ENCODE data around the gene RARS1. TPM values are rescaled to one million over a fixed set of nuclear protein-coding genes. Genes with fewer than 3 reads are reported as not detected.
A peak's percentile ranks its signal among the peaks of the same experiment; 100 is the strongest.

The RARS1 gene
- total and polyA plus RNA-seq, 4 experiments from 2014 or later, result 19.1 to 82.8 (median 57.6) TPM

DNA sequence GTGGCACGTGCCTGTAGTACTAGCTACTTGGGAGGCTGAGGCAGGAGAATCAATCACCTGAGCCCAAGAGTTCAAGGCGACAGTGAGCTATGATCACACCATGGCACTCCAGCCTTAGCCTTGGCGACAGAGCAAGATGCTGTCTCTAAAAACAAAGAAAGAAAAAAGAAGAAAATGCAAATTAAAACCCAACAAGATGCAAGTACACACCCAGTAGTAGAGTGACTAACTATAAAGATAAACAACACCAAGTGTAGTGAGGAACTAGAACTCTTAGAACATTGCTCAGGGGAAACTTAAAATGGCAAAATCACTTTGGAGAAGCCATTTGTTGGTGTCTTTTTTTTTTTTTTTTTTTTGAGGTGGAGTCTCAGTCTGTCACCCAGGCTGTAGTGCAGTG is 34.7 kb upstream of the RARS1 start:
- no peaks in the 10 kb centered on the region for H3K9me3 Mint-ChIP-seq
- POLR2A ChIA-PET (ENCODE audit: partially characterized antibody), result no interaction called here
- H3K27ac Mint-ChIP-seq, result no peak overlapping the region
- Histone ChIP-seq H3K4me1 (ENCODE audit: insufficient read depth, low read length) (no peaks in the 10 kb centered on the region), H3K4me3 (ENCODE audit: low read length in 2 of 2) (no peak overlapping the region), H3K36me3 (ENCODE audit: insufficient read depth, low read length) (no peaks in the 10 kb centered on the region), H3K27ac (ENCODE audit: low read depth, low read length) (no peak overlapping the region), H3K9me3 (ENCODE audit: control insufficient read depth in 1 of 2, low read length in 2 of 2) (no peaks in the 10 kb centered on the region), H3K27me3 (ENCODE audit: insufficient read depth, low read length) (no peaks in the 10 kb centered on the region)
- CTCF ChIA-PET (ENCODE audit: partially characterized antibody), result no interaction called here
- intact Hi-C loops (cut with micrococcal nuclease), result no loop called here
- H3K4me3 Mint-ChIP-seq, result no peak overlapping the region
- no peaks in the 10 kb centered on the region for H3K4me1 Mint-ChIP-seq
- peaks cover 0 to 3% of the 10 kb centered on the region in 2 donors for H3K36me3 Mint-ChIP-seq
- no peak for DNase-seq
- no peaks in the 10 kb centered on the region for H3K27me3 Mint-ChIP-seq

DNA sequence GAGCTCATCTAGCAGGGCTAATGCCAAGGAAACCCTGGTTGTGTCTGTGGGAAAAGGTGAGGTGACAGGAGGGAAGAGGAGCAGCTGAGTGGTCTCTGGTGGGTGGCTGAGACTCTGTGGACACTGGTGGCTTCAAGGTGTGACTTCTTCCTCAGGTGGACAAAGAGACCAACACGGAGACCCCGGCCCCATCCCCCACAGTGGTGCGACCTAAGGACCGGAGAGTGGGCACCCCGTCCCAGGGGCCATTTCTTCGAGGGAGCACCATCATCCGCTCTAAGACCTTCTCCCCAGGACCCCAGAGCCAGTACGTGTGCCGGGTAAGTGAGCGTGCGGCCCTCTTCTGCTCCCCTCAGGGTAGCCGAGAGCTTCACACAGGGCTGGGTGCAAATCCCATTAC is 31.1 kb upstream of the RARS1 start:
- peaks cover 0 to 9% (median 4%) of the 10 kb centered on the region in 8 donors for H3K9me3 Mint-ChIP-seq
- intact Hi-C loops (cut with micrococcal nuclease), result no loop called here
- peaks cover 3 to 30% of the 10 kb centered on the region in 2 donors for H3K36me3 Mint-ChIP-seq
- POLR2A ChIA-PET (ENCODE audit: partially characterized antibody), result no interaction called here
- no peak overlapping the region for H3K4me3 ChIP-seq (ENCODE audit: low read length in 2 of 2)
- no peaks in the 10 kb centered on the region for H3K4me1 Mint-ChIP-seq
- no peaks in the 10 kb centered on the region for H3K36me3 ChIP-seq (ENCODE audit: insufficient read depth, low read length)
- H3K4me3 Mint-ChIP-seq, result no peak overlapping the region
- no peaks in the 10 kb centered on the region for H3K27me3 Mint-ChIP-seq
- DNase-seq, result no peak
- no peak overlapping the region for H3K27ac Mint-ChIP-seq
- no peaks in the 10 kb centered on the region for H3K4me1 ChIP-seq (ENCODE audit: insufficient read depth, low read length)
- H3K9me3 ChIP-seq (ENCODE audit: control insufficient read depth in 1 of 2, low read length in 2 of 2), result no peaks in the 10 kb centered on the region
- H3K27me3 ChIP-seq (ENCODE audit: insufficient read depth, low read length), result no peaks in the 10 kb centered on the region
- H3K27ac ChIP-seq (ENCODE audit: low read depth, low read length), result no peak overlapping the region
- CTCF ChIA-PET (ENCODE audit: partially characterized antibody), result no interaction called here

DNA sequence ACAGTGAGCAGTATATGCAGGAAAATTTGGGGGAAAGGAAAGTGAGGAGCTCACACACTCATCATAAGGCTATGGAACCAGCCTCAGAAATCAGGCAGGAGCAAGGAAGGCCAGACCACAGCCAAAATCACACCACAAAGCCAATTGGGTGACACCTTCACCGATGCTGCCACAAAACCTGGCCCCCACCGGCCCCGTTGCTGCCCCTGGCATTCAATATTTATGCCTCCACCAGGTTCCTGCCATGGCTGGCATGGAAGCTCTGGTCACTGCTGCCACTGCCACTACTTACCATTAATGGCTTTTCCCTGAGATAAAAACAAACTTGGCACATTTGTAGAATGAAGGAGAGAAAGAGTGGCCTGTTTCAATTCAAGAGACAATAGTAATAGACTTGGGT is 28.7 kb upstream of the RARS1 start:
- no peak overlapping the region for H3K4me3 ChIP-seq (ENCODE audit: low read length in 2 of 2)
- peaks cover 3 to 36% of the 10 kb centered on the region in 2 donors for H3K36me3 Mint-ChIP-seq
- no peaks in the 10 kb centered on the region for H3K4me1 ChIP-seq (ENCODE audit: insufficient read depth, low read length)
- no peak overlapping the region for H3K27ac Mint-ChIP-seq
- peaks cover 0 to 9% (median 4%) of the 10 kb centered on the region in 8 donors for H3K9me3 Mint-ChIP-seq
- ChIA-PET CTCF (ENCODE audit: partially characterized antibody) (no interaction called here), POLR2A (ENCODE audit: partially characterized antibody) (no interaction called here)
- H3K27me3 Mint-ChIP-seq, result no peaks in the 10 kb centered on the region
- no peaks in the 10 kb centered on the region for H3K9me3 ChIP-seq (ENCODE audit: control insufficient read depth in 1 of 2, low read length in 2 of 2)
- no peak overlapping the region for H3K27ac ChIP-seq (ENCODE audit: low read depth, low read length)
- DNase-seq, result no peak
- H3K36me3 ChIP-seq (ENCODE audit: insufficient read depth, low read length), result no peaks in the 10 kb centered on the region
- intact Hi-C loops (cut with micrococcal nuclease), result no loop called here
- H3K4me1 Mint-ChIP-seq, result no peaks in the 10 kb centered on the region
- H3K4me3 Mint-ChIP-seq, result no peak overlapping the region
- no peaks in the 10 kb centered on the region for H3K27me3 ChIP-seq (ENCODE audit: insufficient read depth, low read length)

DNA sequence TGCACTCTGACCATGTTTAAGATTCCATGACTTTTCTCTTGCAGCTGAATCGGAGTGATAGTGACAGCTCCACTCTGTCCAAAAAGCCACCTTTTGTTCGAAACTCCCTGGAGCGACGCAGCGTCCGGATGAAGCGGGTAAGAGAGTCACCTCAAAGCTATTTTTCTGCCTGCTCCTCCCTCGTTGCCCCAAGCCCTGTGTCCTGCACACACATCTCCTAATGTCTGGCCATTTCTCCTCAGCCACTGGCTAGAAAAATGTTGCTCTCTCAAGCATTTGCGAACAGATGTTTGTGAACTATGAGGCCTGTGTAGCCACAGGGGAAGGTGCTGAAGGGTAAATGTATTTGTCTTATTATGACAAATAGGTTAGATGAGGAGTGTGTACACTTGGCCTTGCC is 25.7 kb upstream of the RARS1 start:
- CTCF ChIA-PET (ENCODE audit: partially characterized antibody), result no interaction called here
- no peaks in the 10 kb centered on the region for H3K27me3 Mint-ChIP-seq
- H3K27ac Mint-ChIP-seq, result peak overlapping the region in 1 of 7 donors; percentile 11
- H3K36me3 Mint-ChIP-seq, result peaks cover 3 to 36% of the 10 kb centered on the region in 2 donors
- peaks cover 0 to 9% (median 4%) of the 10 kb centered on the region in 8 donors for H3K9me3 Mint-ChIP-seq
- Histone ChIP-seq H3K36me3 (ENCODE audit: insufficient read depth, low read length) (no peaks in the 10 kb centered on the region), H3K27me3 (ENCODE audit: insufficient read depth, low read length) (no peaks in the 10 kb centered on the region), H3K4me1 (ENCODE audit: insufficient read depth, low read length) (no peaks in the 10 kb centered on the region), H3K27ac (ENCODE audit: low read depth, low read length) (no peak overlapping the region), H3K9me3 (ENCODE audit: control insufficient read depth in 1 of 2, low read length in 2 of 2) (no peaks in the 10 kb centered on the region), H3K4me3 (ENCODE audit: low read length in 2 of 2) (no peak overlapping the region)
- no peak for DNase-seq
- peaks cover 0 to 3% (median 0%) of the 10 kb centered on the region in 4 donors for H3K4me1 Mint-ChIP-seq
- intact Hi-C loops (cut with micrococcal nuclease), result no loop called here
- no peak overlapping the region for H3K4me3 Mint-ChIP-seq
- POLR2A ChIA-PET (ENCODE audit: partially characterized antibody), result no interaction called here

DNA sequence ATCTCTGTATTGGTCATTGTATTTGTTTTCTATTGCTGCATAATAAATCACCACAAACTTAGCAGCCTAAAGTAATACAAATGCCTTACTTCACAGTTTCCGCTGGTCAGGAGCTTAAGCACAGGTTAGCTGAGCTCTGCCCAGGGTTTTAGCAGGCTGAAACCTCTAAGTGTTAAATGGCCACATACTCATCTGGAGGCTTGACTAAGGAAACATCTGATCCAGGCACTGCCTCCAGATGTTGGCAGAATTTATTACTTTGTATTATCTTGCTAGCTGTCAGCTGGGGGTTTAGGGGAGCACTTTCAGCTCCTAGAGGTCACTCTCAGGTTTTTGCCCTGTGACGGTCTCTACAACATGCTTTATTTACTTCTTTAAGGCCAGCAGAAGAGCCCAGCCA is 23.2 kb upstream of the RARS1 start:
- no peaks in the 10 kb centered on the region for H3K27me3 ChIP-seq (ENCODE audit: insufficient read depth, low read length)
- Mint-ChIP-seq H3K36me3 (peaks cover 0 to 32% of the 10 kb centered on the region in 2 donors), H3K9me3 (peaks cover 0 to 5% (median 3%) of the 10 kb centered on the region in 8 donors), H3K27me3 (no peaks in the 10 kb centered on the region), H3K4me3 (no peak overlapping the region), H3K4me1 (peaks cover 0 to 3% (median 0%) of the 10 kb centered on the region in 4 donors), H3K27ac (no peak overlapping the region)
- H3K36me3 ChIP-seq (ENCODE audit: insufficient read depth, low read length), result no peaks in the 10 kb centered on the region
- intact Hi-C loops (cut with micrococcal nuclease), result no loop called here
- H3K4me1 ChIP-seq (ENCODE audit: insufficient read depth, low read length), result no peaks in the 10 kb centered on the region
- ChIA-PET CTCF (ENCODE audit: partially characterized antibody) (no interaction called here), POLR2A (ENCODE audit: partially characterized antibody) (no interaction called here)
- no peak for DNase-seq
- no peaks in the 10 kb centered on the region for H3K9me3 ChIP-seq (ENCODE audit: control insufficient read depth in 1 of 2, low read length in 2 of 2)
- no peak overlapping the region for H3K27ac ChIP-seq (ENCODE audit: low read depth, low read length)
- no peak overlapping the region for H3K4me3 ChIP-seq (ENCODE audit: low read length in 2 of 2)

DNA sequence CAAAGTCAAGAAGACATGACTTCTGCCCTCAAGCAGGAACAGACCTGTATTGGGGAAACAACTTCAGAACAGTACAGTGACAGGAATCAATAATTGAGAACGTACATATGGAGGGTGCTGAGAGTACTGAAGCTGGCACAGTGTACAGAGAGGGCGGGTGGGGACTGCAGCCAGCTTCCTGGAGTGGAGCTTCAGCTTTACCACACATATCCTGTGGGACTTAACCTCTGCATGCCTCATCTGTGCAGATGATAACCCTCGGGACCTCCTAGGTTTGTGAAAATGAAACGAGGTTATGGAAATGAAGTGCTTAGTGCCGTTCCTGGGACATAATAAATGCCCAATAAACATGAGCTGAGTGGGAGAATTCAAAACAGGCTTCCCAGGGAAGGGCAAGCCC is 22.1 kb upstream of the RARS1 start:
- DNase-seq, result no peak
- Histone ChIP-seq H3K36me3 (ENCODE audit: insufficient read depth, low read length) (no peaks in the 10 kb centered on the region), H3K4me3 (ENCODE audit: low read length in 2 of 2) (no peak overlapping the region), H3K27ac (ENCODE audit: low read depth, low read length) (no peak overlapping the region), H3K4me1 (ENCODE audit: insufficient read depth, low read length) (no peaks in the 10 kb centered on the region), H3K9me3 (ENCODE audit: control insufficient read depth in 1 of 2, low read length in 2 of 2) (no peaks in the 10 kb centered on the region), H3K27me3 (ENCODE audit: insufficient read depth, low read length) (no peaks in the 10 kb centered on the region)
- Mint-ChIP-seq H3K4me3 (peak overlapping the region in 1 of 8 donors; percentile 34), H3K27me3 (no peaks in the 10 kb centered on the region), H3K9me3 (no peaks in the 10 kb centered on the region), H3K27ac (peak overlapping the region in 1 of 7 donors; percentile 29), H3K36me3 (peaks cover 0 to 25% of the 10 kb centered on the region in 2 donors), H3K4me1 (peaks cover 0 to 3% (median 0%) of the 10 kb centered on the region in 4 donors)
- ChIA-PET CTCF (ENCODE audit: partially characterized antibody) (no interaction called here), POLR2A (ENCODE audit: partially characterized antibody) (no interaction called here)
- intact Hi-C loops (cut with micrococcal nuclease), result no loop called here

DNA sequence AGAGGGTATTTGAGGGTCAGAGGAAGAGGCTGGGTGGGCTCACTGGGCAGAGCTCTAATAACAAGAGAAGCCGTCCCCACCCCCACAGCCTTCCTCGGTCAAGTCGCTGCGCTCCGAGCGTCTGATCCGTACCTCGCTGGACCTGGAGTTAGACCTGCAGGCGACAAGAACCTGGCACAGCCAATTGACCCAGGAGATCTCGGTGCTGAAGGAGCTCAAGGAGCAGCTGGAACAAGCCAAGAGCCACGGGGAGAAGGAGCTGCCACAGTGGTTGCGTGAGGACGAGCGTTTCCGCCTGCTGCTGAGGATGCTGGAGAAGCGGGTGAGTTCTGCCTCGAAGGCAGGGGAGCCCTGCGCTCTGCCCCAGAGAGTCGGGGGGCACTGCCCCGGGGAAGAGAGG is 21.6 kb upstream of the RARS1 start:
- H3K4me3 Mint-ChIP-seq, result no peak overlapping the region
- no peak for DNase-seq
- Histone ChIP-seq H3K27ac (ENCODE audit: low read depth, low read length) (no peak overlapping the region), H3K4me3 (ENCODE audit: low read length in 2 of 2) (no peak overlapping the region), H3K36me3 (ENCODE audit: insufficient read depth, low read length) (no peaks in the 10 kb centered on the region), H3K27me3 (ENCODE audit: insufficient read depth, low read length) (no peaks in the 10 kb centered on the region), H3K4me1 (ENCODE audit: insufficient read depth, low read length) (no peaks in the 10 kb centered on the region), H3K9me3 (ENCODE audit: control insufficient read depth in 1 of 2, low read length in 2 of 2) (no peaks in the 10 kb centered on the region)
- ChIA-PET POLR2A (ENCODE audit: partially characterized antibody) (no interaction called here), CTCF (ENCODE audit: partially characterized antibody) (no interaction called here)
- no peak overlapping the region for H3K27ac Mint-ChIP-seq
- H3K9me3 Mint-ChIP-seq, result no peaks in the 10 kb centered on the region
- peaks cover 0 to 22% of the 10 kb centered on the region in 2 donors for H3K36me3 Mint-ChIP-seq
- intact Hi-C loops (cut with micrococcal nuclease), result no loop called here
- peaks cover 0 to 3% (median 0%) of the 10 kb centered on the region in 4 donors for H3K4me1 Mint-ChIP-seq
- H3K27me3 Mint-ChIP-seq, result no peaks in the 10 kb centered on the region

DNA sequence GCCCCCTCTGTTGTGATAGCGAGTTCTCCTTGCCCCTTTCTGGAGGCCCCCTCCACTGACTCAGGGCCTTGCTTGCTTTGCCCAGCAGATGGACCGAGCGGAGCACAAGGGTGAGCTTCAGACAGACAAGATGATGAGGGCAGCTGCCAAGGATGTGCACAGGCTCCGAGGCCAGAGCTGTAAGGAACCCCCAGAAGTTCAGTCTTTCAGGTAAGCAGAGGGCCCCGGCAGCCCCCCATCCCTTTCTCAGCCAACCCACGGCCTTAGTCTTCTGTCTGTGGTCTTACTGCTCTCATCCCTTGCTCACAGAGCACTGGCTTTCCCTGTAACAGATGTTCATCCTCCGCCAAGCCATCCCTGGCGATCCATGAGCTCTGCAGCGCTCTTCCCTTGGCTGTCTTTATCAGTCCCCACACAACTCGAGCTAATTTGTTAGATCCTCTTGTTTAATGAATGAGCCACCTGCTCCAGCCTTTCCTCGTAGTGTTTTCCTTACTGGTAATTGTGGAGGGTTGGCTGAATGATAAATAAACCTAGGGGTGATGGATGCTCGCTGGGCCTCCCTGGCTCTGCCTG is 18.4 kb upstream of the RARS1 start:
- intact Hi-C loops (cut with micrococcal nuclease), result no loop called here
- Mint-ChIP-seq H3K27ac (no peak overlapping the region), H3K4me1 (peaks cover 0 to 3% (median 0%) of the 10 kb centered on the region in 4 donors), H3K4me3 (no peak overlapping the region), H3K27me3 (no peaks in the 10 kb centered on the region), H3K36me3 (peaks cover 0 to 12% of the 10 kb centered on the region in 2 donors), H3K9me3 (no peaks in the 10 kb centered on the region)
- CTCF ChIA-PET (ENCODE audit: partially characterized antibody), result no interaction called here
- Histone ChIP-seq H3K36me3 (ENCODE audit: insufficient read depth, low read length) (no peaks in the 10 kb centered on the region), H3K4me3 (ENCODE audit: low read length in 2 of 2) (no peak overlapping the region), H3K27me3 (ENCODE audit: insufficient read depth, low read length) (no peaks in the 10 kb centered on the region), H3K4me1 (ENCODE audit: insufficient read depth, low read length) (no peaks in the 10 kb centered on the region), H3K9me3 (ENCODE audit: control insufficient read depth in 1 of 2, low read length in 2 of 2) (no peaks in the 10 kb centered on the region), H3K27ac (ENCODE audit: low read depth, low read length) (no peak overlapping the region)
- POLR2A ChIA-PET (ENCODE audit: partially characterized antibody), result no interaction called here
- no peak for DNase-seq

All from CD4-positive, alpha-beta memory T cell (primary cell).